Liver (tissue), 9 donors: ENCODE results near the gene KIF17. TPM values are rescaled to one million over a fixed set of nuclear protein-coding genes. Genes with fewer than 3 reads are reported as not detected.
A peak's percentile ranks its signal among the peaks of the same experiment; 100 is the strongest.

Experiments
- DNase-seq: peaks from one replicate; pipeline ENCODE4 v3.0.0-alpha.2; 2017; ENCODE audit warnings: low spot score
- H3K27ac ChIP-seq, 2 donors: one replicate each; pipeline ENCODE4 v1.7.0; 2013; ENCODE audit warnings: inconsistent platforms in 2 of 2, low read length in 2 of 2, control low read depth in 1 of 2, low read depth in 1 of 2, mild to moderate bottlenecking in 1 of 2
- H3K27me3 ChIP-seq, 4 donors: one replicate each; pipeline versions ENCODE4 v1.6.1 to v1.7.0; 2013; ENCODE audit warnings: low read length in 3 of 4, inconsistent platforms in 1 of 4, mild to moderate bottlenecking in 1 of 4, moderate library complexity in 1 of 4; ENCODE audit not compliant: control insufficient read depth in 4 of 4, insufficient read depth in 4 of 4
- H3K36me3 ChIP-seq, 4 donors: one replicate each; pipeline versions ENCODE4 v1.6.1 to v1.7.0; 2013; ENCODE audit warnings: low read length in 3 of 4, mild to moderate bottlenecking in 3 of 4, low read depth in 1 of 4, moderate library complexity in 1 of 4; ENCODE audit not compliant: control insufficient read depth in 4 of 4, insufficient read depth in 3 of 4
- H3K4me1 ChIP-seq, 4 donors: one replicate each; pipeline versions ENCODE4 v1.6.1 to v1.7.0; 2013; ENCODE audit warnings: low read length in 3 of 4, mild to moderate bottlenecking in 3 of 4, moderate library complexity in 1 of 4; ENCODE audit not compliant: control insufficient read depth in 4 of 4, insufficient read depth in 4 of 4
- H3K4me3 ChIP-seq, 3 donors: one replicate each; pipeline versions ENCODE4 v1.6.1 to v1.7.0; 2013; ENCODE audit warnings: low read length in 3 of 3, control low read depth in 1 of 3, low read depth in 1 of 3, mild to moderate bottlenecking in 1 of 3
- H3K9ac ChIP-seq, 2 donors: one replicate each; pipeline ENCODE4 v1.7.0; 2013; ENCODE audit warnings: low read length in 2 of 2, mild to moderate bottlenecking in 2 of 2, moderate library complexity in 2 of 2, control low read depth in 1 of 2, low read depth in 1 of 2
- H3K9me3 ChIP-seq, 4 donors: one replicate each; pipeline versions ENCODE4 v1.6.1 to v1.7.0; 2013; ENCODE audit warnings: low read length in 3 of 4; ENCODE audit not compliant: control insufficient read depth in 4 of 4
- ATF3 ChIP-seq: IDR thresholded peaks from 2 replicates; pipeline ENCODE4 v1.6.1; 2016; ENCODE audit warnings: antibody characterized with exemption
- CTCF ChIP-seq: fragments of 150-350 bp; IDR thresholded peaks from 2 replicates; pipeline ENCODE4 v1.5.1; 2017; ENCODE audit warnings: improper control_type of control experiment, low read depth, low read length; ENCODE audit not compliant: missing input control
- EGR1 ChIP-seq, 2 donors: IDR thresholded peaks; 2 replicates each; pipeline ENCODE4 v1.6.1; 2016 to 2018; ENCODE audit warnings: antibody characterized with exemption in 2 of 2, low read depth in 2 of 2
- FOXA1 ChIP-seq: IDR thresholded peaks from 2 replicates; pipeline ENCODE4 v1.6.1; 2016; ENCODE audit warnings: antibody characterized with exemption
- HNF4A ChIP-seq, 2 donors: conservative IDR thresholded peaks; 2 replicates each; pipeline ENCODE4 v1.6.1; 2016; ENCODE audit warnings: antibody characterized with exemption in 2 of 2, mild to moderate bottlenecking in 2 of 2
- HNF4G ChIP-seq: IDR thresholded peaks from 2 replicates; pipeline ENCODE4 v1.6.1; 2016; ENCODE audit warnings: antibody characterized with exemption
- JUND ChIP-seq, 2 donors: IDR thresholded peaks; 2 replicates each; pipeline ENCODE4 v1.6.1; 2016; ENCODE audit warnings: antibody characterized with exemption in 2 of 2
- MAX ChIP-seq: IDR thresholded peaks from 2 replicates; pipeline ENCODE4 v1.6.1; 2016; ENCODE audit warnings: antibody characterized with exemption
- NR2F2 ChIP-seq: IDR thresholded peaks from 2 replicates; pipeline ENCODE4 v1.6.1; 2016; ENCODE audit warnings: antibody characterized with exemption
- RAD21 ChIP-seq, 2 donors: IDR thresholded peaks; 2 replicates each; pipeline ENCODE4 v1.6.1; 2016; ENCODE audit warnings: antibody characterized with exemption in 2 of 2, mild to moderate bottlenecking in 2 of 2
- REST ChIP-seq: IDR thresholded peaks from 2 replicates; pipeline ENCODE4 v1.6.1; 2016; ENCODE audit warnings: antibody characterized with exemption, mild to moderate bottlenecking
- RXRA ChIP-seq, 2 donors: IDR thresholded peaks; 2 replicates each; pipeline ENCODE4 v1.6.1; 2017 to 2018; ENCODE audit warnings: antibody characterized with exemption in 2 of 2, mild to moderate bottlenecking in 1 of 2
- SP1 ChIP-seq: IDR thresholded peaks from 2 replicates; pipeline ENCODE4 v1.6.1; 2018; ENCODE audit warnings: antibody characterized with exemption, mild to moderate bottlenecking
- TAF1 ChIP-seq: conservative IDR thresholded peaks from 2 replicates; pipeline ENCODE4 v1.6.1; 2016; ENCODE audit warnings: antibody characterized with exemption, mild to moderate bottlenecking
- YY1 ChIP-seq: IDR thresholded peaks from 2 replicates; pipeline ENCODE4 v1.6.1; 2016; ENCODE audit warnings: antibody characterized with exemption, mild to moderate bottlenecking
- ZBTB33 ChIP-seq: IDR thresholded peaks from 2 replicates; pipeline ENCODE4 v1.6.1; 2016; ENCODE audit warnings: antibody characterized with exemption
- WGBS: extraction: QIAGEN DNeasy Blood & Tissue Kit; methylation state at CpG from one replicate; pipeline ENCODE4 v1.1.7; 2013; 5-methylcytosine and 5-hydroxymethylcytosine counted together
- polyA plus RNA-seq, 2 donors: library from polyadenylated mRNA; stranded (reverse) in 1 of 2; unstranded in 1 of 2; fragments of 200-250 nt in 1 of 2; fragments of >200 nt in 1 of 2; fragmentation: Nextera tagmentation in 1 of 2; extraction: Ambion mirVana in 1 of 2; gene quantifications; one replicate each; pipeline versions ENCODE4 v1.2.1 to v1.2.3, GENCODE V29; 2013 to 2015
- total RNA-seq, 2 donors: library from RNA; depleted of rRNA; stranded (reverse); fragments of >200 nt; gene quantifications; one replicate each; pipeline ENCODE4 v1.2.3, GENCODE V29; 2014
- donor health status: healthy.
- donor health status: healthy.
- donor health status: healthy.
- donor health status: healthy.
- donor health status: healthy.

Gene KIF17
- total RNA-seq (1 to 10 TPM; 1.7 to 2.7 TPM), polyA plus RNA-seq (1 to 10 TPM; 1.0 to 2.4 TPM)

- Histone ChIP-seq H3K9ac (no peak within 1 kb of the TSS), H3K36me3 (no peaks in the 10 kb centered on the region), H3K27me3 (no peaks in the 10 kb centered on the region), H3K4me3 (peak within 1 kb of the TSS in 1 of 3 donors; percentile 57), H3K4me1 (peaks cover 0 to 8% (median 5%) of the 10 kb centered on the region in 4 donors), H3K9me3 (no peaks in the 10 kb centered on the region), H3K27ac (no peak within 1 kb of the TSS)
- peak; percentile 83 for DNase-seq
- TF ChIP-seq YY1 (no peak), HNF4A (conservative IDR thresholded peaks at IDR 0.05) (no peak), NR2F2 (no peak), RXRA (IDR thresholded peaks at IDR 0.05) (no peak), ZBTB33 (no peak), JUND (IDR thresholded peaks at IDR 0.05) (no peak), SP1 (no peak), REST (no peak)
- 5% methylated on average over 112 of the region's 112 CpGs for WGBS
These were observed at the start of gene KIF17 for GRCh38 chr1:20717452-20718342. TSS of gene KIF17 (minus strand) at chr1:20718007. CDS start at chr1:20717706, 301 bp downstream.

- Histone ChIP-seq H3K27me3 (no peaks in the 10 kb centered on the region), H3K4me3 (no peak overlapping the region), H3K36me3 (peaks cover 22 to 89% (median 80%) of the 10 kb centered on the region in 4 donors), H3K9ac (no peak overlapping the region), H3K27ac (no peak overlapping the region), H3K9me3 (no peaks in the 10 kb centered on the region), H3K4me1 (no peaks in the 10 kb centered on the region)
- no peak for TF ChIP-seq FOXA1
- no peak for DNase-seq
These were observed 49.5 kb upstream of the KIF17 start for GRCh38 chr1:20767271-20767670.

GRCh38 chr1:20763417-20763816 lies 45.6 kb upstream of the KIF17 start:
- Histone ChIP-seq H3K36me3 (peaks cover 29 to 83% (median 69%) of the 10 kb centered on the region in 4 donors), H3K27ac (no peak overlapping the region), H3K9ac (no peak overlapping the region), H3K4me1 (no peaks in the 10 kb centered on the region), H3K27me3 (no peaks in the 10 kb centered on the region), H3K4me3 (no peak overlapping the region), H3K9me3 (no peaks in the 10 kb centered on the region)
- DNase-seq, result no peak
- WGBS, result 97% methylated on average over 3 of the region's 3 CpGs
- no peak for TF ChIP-seq RAD21 (IDR thresholded peaks at IDR 0.05)
- TF ChIP-seq CTCF, result no peak
- no peak for TF ChIP-seq EGR1 (IDR thresholded peaks at IDR 0.05; ENCODE audit: low read depth in 2 of 2)
- no peak for TF ChIP-seq HNF4G
- no peak for TF ChIP-seq TAF1
- no peak for TF ChIP-seq MAX
- no peak for TF ChIP-seq ATF3
- no peak for TF ChIP-seq REST
- no peak for TF ChIP-seq SP1
